Fibroblast of mammary gland (primary cell): ENCODE measurements around the gene NEGR1.

Experiments used
- DNase-seq: peaks from one replicate; pipeline ENCODE4 v3.0.0-alpha.2; 2010; ENCODE audit warnings: low read depth
- H3K4me3 ChIP-seq: 2 replicates; pipeline ENCODE4 v1.5.1; 2011; ENCODE audit warnings: low read depth, mild to moderate bottlenecking, low read length, moderate library complexity; ENCODE audit not compliant: control insufficient read depth
- TF ChIP-seq, protein P1 (sequence below): conservative IDR thresholded peaks from 2 replicates; pipeline ENCODE4 v1.5.1; 2011; ENCODE audit warnings: low read depth, low read length, inconsistent platforms; ENCODE audit not compliant: control insufficient read depth, insufficient read depth

NEGR1 gene

DNA sequence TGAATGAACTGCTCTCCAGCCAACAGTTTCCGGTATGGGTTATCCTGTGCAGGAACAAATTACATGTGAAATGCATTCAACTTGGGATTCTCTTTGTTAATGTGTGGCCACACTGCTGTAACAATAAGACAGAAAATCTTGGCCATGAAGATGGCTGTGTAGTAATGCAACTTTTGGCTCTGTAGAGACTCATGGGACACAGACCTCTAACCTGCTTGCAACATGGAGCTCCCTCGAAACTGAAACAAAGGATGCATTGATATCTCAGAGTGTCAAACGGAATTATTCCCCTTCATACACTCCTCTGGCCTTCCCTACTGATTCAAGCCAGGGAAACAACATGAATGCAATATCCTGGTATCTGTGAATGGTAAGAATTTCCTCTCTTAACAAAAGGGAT, 642.2 kb downstream of the NEGR1 start:
- DNase-seq: peak; percentile 30
- no peak overlapping the region for H3K4me3 ChIP-seq
- TF ChIP-seq, protein P1, sequence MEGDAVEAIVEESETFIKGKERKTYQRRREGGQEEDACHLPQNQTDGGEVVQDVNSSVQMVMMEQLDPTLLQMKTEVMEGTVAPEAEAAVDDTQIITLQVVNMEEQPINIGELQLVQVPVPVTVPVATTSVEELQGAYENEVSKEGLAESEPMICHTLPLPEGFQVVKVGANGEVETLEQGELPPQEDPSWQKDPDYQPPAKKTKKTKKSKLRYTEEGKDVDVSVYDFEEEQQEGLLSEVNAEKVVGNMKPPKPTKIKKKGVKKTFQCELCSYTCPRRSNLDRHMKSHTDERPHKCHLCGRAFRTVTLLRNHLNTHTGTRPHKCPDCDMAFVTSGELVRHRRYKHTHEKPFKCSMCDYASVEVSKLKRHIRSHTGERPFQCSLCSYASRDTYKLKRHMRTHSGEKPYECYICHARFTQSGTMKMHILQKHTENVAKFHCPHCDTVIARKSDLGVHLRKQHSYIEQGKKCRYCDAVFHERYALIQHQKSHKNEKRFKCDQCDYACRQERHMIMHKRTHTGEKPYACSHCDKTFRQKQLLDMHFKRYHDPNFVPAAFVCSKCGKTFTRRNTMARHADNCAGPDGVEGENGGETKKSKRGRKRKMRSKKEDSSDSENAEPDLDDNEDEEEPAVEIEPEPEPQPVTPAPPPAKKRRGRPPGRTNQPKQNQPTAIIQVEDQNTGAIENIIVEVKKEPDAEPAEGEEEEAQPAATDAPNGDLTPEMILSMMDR: no peak

DNA sequence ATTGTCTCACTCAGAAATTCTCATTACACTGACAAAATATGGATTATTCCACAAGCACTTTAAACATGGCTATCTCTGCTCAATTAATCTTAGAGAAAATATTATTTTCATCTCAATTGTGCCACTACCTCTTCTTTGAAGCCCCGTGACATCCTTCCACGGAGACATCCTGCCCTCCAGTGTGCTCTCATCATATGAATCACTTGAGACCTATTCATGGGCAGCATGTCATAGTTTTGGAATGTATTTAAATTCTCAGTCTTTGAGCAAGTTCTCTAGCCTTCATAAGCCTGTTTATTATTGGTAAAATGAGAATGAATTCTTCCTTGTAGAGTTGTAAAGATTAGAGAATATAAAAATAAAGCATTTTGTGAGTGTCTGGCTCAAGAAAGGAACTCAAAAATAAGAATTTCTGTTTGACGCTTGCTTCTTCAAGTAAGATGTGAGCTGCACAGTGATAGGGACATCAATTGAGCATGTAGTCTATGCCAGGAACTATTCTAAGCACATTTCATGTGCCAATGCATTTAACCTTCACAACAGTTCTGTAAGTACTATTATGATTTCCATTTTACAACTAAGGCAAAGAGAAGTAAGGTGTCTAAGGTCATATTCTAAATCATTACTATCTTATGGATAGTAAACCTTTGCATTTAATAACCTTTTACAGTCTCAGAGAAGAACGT, 644.1 kb downstream of the NEGR1 start:
- TF ChIP-seq, protein P1: no peak
- no peak overlapping the region for H3K4me3 ChIP-seq
- peak; percentile 62 for DNase-seq

DNA sequence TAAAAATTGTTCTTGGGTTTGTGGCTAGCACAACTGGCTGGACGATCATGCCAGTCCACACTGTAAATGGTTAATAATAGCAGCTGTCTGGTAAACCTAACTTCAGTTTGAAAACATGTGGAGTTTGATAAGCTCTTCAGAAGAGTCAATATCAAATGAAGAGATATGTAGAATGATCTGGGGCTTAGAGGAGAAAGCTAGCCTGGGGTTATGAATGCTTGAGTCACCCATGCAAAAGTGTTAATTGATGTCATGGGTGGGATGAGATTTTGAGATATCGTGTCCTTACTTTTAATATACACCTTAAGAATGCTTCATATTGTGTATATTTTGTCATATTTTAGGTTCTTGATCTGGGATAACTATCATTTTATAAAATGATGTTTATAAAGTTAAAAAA, 646.8 kb downstream of the NEGR1 start:
- no peak overlapping the region for H3K4me3 ChIP-seq
- TF ChIP-seq, protein P1: no peak
- no peak for DNase-seq

DNA sequence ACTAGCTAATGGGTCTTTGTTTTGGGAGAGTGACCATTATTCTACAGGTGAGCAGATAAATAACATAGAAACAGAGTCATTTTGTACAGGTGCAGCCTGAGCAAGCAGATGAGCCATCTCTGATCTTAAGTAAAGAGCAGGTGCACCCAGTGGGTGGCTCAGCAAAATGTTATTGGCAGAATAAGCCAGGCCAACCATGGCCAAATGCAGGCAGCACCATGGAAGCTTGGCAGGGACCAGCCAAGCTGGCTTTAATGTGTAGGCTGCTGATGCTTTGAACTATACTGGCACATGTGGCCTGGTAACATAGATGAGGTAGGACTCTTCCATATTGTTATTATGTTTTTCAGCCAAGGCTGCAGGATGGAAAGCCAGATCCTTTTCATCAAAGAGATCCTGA, 648.2 kb downstream of the NEGR1 start:
- TF ChIP-seq, protein P1: no peak
- no peak for DNase-seq
- no peak overlapping the region for H3K4me3 ChIP-seq

DNA sequence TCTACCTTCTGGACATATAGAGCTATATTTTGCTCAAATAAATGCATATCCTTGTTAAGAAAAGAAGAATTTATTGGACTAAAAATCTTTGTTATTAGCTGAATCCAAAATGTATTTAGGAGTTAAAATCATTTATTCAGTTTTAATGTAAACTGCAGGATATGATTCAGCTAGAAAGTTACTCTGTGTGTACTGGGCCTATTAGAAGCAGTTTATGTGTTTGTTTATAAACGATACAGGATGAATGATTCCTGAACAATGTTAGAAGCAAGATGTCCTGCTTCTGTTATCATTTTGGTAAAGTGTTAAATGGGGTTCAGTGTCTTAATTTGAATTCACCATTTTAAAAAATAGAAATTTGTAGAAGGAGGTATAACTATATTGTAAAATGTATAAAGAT, 652.3 kb downstream of the NEGR1 start:
- H3K4me3 ChIP-seq: no peak overlapping the region
- DNase-seq: no peak
- TF ChIP-seq, protein P1: no peak

DNA sequence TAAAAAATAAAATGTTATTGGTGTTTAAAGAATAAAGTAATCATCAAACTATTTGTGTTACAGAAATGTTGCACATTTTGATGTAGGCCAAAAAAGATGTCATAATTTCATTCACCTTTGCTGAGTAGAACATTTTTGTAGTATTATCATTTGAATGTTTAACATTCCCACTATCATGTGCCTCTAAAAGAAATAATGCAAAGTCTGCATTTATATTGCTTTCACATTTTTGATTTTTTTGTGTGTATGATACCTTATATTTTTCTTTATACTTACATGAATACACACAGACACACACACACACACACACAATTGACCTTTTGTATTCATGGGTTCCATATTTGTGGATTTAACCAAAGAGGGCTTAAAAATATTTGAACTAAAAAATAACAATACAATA, 657.3 kb downstream of the NEGR1 start:
- TF ChIP-seq, protein P1: no peak
- no peak for DNase-seq

DNA sequence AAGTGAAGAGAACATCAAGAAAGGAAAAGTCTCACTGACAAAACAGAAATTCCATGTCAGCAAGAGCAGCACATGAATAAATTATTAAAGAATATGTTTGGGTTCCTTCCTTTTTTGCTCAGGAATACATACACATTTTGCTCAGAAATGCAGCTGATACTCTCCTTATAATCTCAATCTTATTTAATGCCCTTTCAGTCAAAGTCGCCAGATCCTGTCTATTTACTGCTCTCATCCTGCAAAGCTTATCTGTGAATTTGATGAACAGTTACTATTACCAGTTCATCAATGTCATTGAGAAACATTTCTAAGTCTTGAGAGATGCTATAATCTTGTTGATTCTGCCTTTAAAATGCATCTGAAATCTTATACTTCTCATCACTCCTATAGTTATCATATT, 658.5 kb downstream of the NEGR1 start:
- H3K4me3 ChIP-seq: no peak overlapping the region
- TF ChIP-seq, protein P1: no peak
- no peak for DNase-seq

More for the DNA sequence above, 657.3 kb downstream of the NEGR1 start:
- H3K4me3 ChIP-seq: no peak overlapping the region
